Measurements from ENCODE around the gene EMILIN1.
A peak's percentile ranks its signal among the peaks of the same experiment; 100 is the strongest.

EMILIN1 gene

GRCh38 chr2:27079233-27080139, 1.1 kb downstream of the EMILIN1 start:
- peaks cover 23 to 36% (median 28%) of the 10 kb centered on the region in 11 experiments for H3K36me3 ChIP-seq
- peak overlapping the region; percentile 80 to 94 (median 88) for H3K27ac ChIP-seq
- no peaks in the 10 kb centered on the region for H3K9me3 ChIP-seq (replicated peaks in 1 of 11)
- peaks cover 75 to 97% (median 83%) of the 10 kb centered on the region in 10 experiments for H3K4me1 ChIP-seq
- peak overlapping the region; percentile 86 to 91 (median 90) for H3K9ac ChIP-seq
- TF ChIP-seq Cebpa-rat (IDR thresholded peaks at IDR 0.05) = no peak
- peaks cover 0 to 31% (median 18%) of the 10 kb centered on the region in 11 experiments; a peak in 13 of 22 replicates for H4K20me1 ChIP-seq
- peak overlapping the region; percentile 98 to 100 (median 99) for H3K4me2 ChIP-seq
- no peaks in the 10 kb centered on the region for H3K27me3 ChIP-seq
- peak overlapping the region; percentile 73 to 97 (median 82) for H3K4me3 ChIP-seq

- peaks cover 0 to 37% (median 21%) of the 10 kb centered on the region in 11 experiments; a peak in 13 of 22 replicates for H4K20me1 ChIP-seq
- TF ChIP-seq Cebpa-rat (IDR thresholded peaks at IDR 0.05) = no peak
- H3K27me3 ChIP-seq = no peaks in the 10 kb centered on the region
- H3K4me1 ChIP-seq = peaks cover 75 to 97% (median 83%) of the 10 kb centered on the region in 10 experiments
- peak overlapping the region; percentile 73 to 97 (median 82) for H3K4me3 ChIP-seq
- no peaks in the 10 kb centered on the region for H3K9me3 ChIP-seq (replicated peaks in 1 of 11)
- peak overlapping the region; percentile 86 to 91 (median 90) for H3K9ac ChIP-seq
- H3K4me2 ChIP-seq = peak overlapping the region; percentile 98 to 100 (median 99)
- H3K36me3 ChIP-seq = peaks cover 24 to 43% (median 31%) of the 10 kb centered on the region in 11 experiments
- H3K27ac ChIP-seq = peak overlapping the region; percentile 80 to 94 (median 88)
These were observed 1.7 kb downstream of the EMILIN1 start for GRCh38 chr2:27080140-27080469.

GRCh38 chr2:27080603-27080936, 2.2 kb downstream of the EMILIN1 start:
- Histone ChIP-seq H3K27me3 (no peaks in the 10 kb centered on the region), H3K4me2 (peak overlapping the region; percentile 98 to 100 (median 99)), H4K20me1 (peaks cover 0 to 42% (median 26%) of the 10 kb centered on the region in 11 experiments; a peak in 13 of 22 replicates), H3K27ac (peak overlapping the region; percentile 80 to 94 (median 88)), H3K9ac (peak overlapping the region; percentile 86 to 91 (median 90)), H3K4me3 (peak overlapping the region; percentile 73 to 97 (median 82)), H3K4me1 (peaks cover 75 to 97% (median 83%) of the 10 kb centered on the region in 10 experiments), H3K9me3 (replicated peaks in 1 of 11) (no peaks in the 10 kb centered on the region), H3K36me3 (peaks cover 24 to 47% (median 31%) of the 10 kb centered on the region in 11 experiments)
- no peak for TF ChIP-seq Cebpa-rat (IDR thresholded peaks at IDR 0.05)

GRCh38 chr2:27081984-27082772, 3.8 kb downstream of the EMILIN1 start:
- TF ChIP-seq Cebpa-rat (IDR thresholded peaks at IDR 0.05) = no peak
- Histone ChIP-seq H3K4me3 (peak overlapping the region; percentile 35 to 65 (median 52); a peak in 19 of 20 replicates), H3K9me3 (replicated peaks in 1 of 11) (no peaks in the 10 kb centered on the region), H4K20me1 (peaks cover 0 to 53% (median 27%) of the 10 kb centered on the region in 11 experiments; a peak in 13 of 22 replicates), H3K27me3 (no peaks in the 10 kb centered on the region), H3K36me3 (peaks cover 24 to 47% (median 31%) of the 10 kb centered on the region in 11 experiments), H3K9ac (peak overlapping the region; percentile 64 to 89 (median 77); a peak in 21 of 22 replicates), H3K27ac (peak overlapping the region; percentile 38 to 92 (median 82); a peak in 21 of 22 replicates), H3K4me2 (peak overlapping the region; percentile 88 to 100 (median 99)), H3K4me1 (peaks cover 70 to 92% (median 78%) of the 10 kb centered on the region in 10 experiments)

GRCh38 chr2:27082773-27083409, 4.5 kb downstream of the EMILIN1 start:
- no peak for TF ChIP-seq Cebpa-rat (IDR thresholded peaks at IDR 0.05)
- Histone ChIP-seq H3K27ac (peak overlapping the region in 10 of 11 experiments; percentile 65 to 92 (median 82); a peak in 19 of 22 replicates), H3K9me3 (replicated peaks in 1 of 11) (no peaks in the 10 kb centered on the region), H4K20me1 (peaks cover 0 to 57% (median 27%) of the 10 kb centered on the region in 11 experiments; a peak in 13 of 22 replicates), H3K4me1 (peaks cover 66 to 92% (median 78%) of the 10 kb centered on the region in 10 experiments), H3K4me2 (peak overlapping the region; percentile 88 to 100 (median 99)), H3K9ac (peak overlapping the region; percentile 64 to 89 (median 78); a peak in 21 of 22 replicates), H3K36me3 (peaks cover 24 to 47% (median 31%) of the 10 kb centered on the region in 11 experiments), H3K27me3 (no peaks in the 10 kb centered on the region), H3K4me3 (peak overlapping the region in 3 of 10 experiments; percentile 7 to 65 (median 59); a peak in 4 of 20 replicates)

GRCh38 chr2:27083410-27084296, 5.2 kb downstream of the EMILIN1 start:
- Histone ChIP-seq H3K4me2 (peak overlapping the region; percentile 88 to 100 (median 99)), H3K9ac (peak overlapping the region; percentile 64 to 89 (median 78); a peak in 19 of 22 replicates), H4K20me1 (peaks cover 0 to 57% (median 27%) of the 10 kb centered on the region in 11 experiments; a peak in 13 of 22 replicates), H3K27ac (peak overlapping the region in 8 of 11 experiments; percentile 77 to 92 (median 83); a peak in 16 of 22 replicates), H3K4me1 (peaks cover 65 to 92% (median 82%) of the 10 kb centered on the region in 10 experiments), H3K9me3 (replicated peaks in 1 of 11) (no peaks in the 10 kb centered on the region), H3K27me3 (no peaks in the 10 kb centered on the region), H3K4me3 (no peak overlapping the region), H3K36me3 (peaks cover 24 to 47% (median 31%) of the 10 kb centered on the region in 11 experiments)
- no peak for TF ChIP-seq Cebpa-rat (IDR thresholded peaks at IDR 0.05)

GRCh38 chr2:27084297-27085061, 6.1 kb downstream of the EMILIN1 start:
- Histone ChIP-seq H3K4me2 (peak overlapping the region; percentile 88 to 100 (median 99); a peak in 21 of 22 replicates), H3K4me3 (peak overlapping the region in 1 of 10 experiments; percentile 64; a peak in 1 of 20 replicates), H3K36me3 (peaks cover 24 to 47% (median 31%) of the 10 kb centered on the region in 11 experiments), H3K27me3 (no peaks in the 10 kb centered on the region), H4K20me1 (peaks cover 0 to 57% (median 27%) of the 10 kb centered on the region in 11 experiments; a peak in 13 of 22 replicates), H3K9me3 (replicated peaks in 1 of 11) (no peaks in the 10 kb centered on the region), H3K27ac (peak overlapping the region in 1 of 11 experiments; percentile 92; a peak in 3 of 22 replicates), H3K9ac (peak overlapping the region in 10 of 11 experiments; percentile 68 to 89 (median 81); a peak in 15 of 22 replicates), H3K4me1 (peaks cover 65 to 92% (median 87%) of the 10 kb centered on the region in 10 experiments)
- no peak for TF ChIP-seq Cebpa-rat (IDR thresholded peaks at IDR 0.05)
